ENCODE data around the gene PGLYRP4. TPM values are rescaled to one million over a fixed set of nuclear protein-coding genes. Genes with fewer than 3 reads are reported as not detected.

PGLYRP4 gene
- total and polyA plus RNA-seq, 12 donors, result not detected

GRCh38 chr1:153365696-153366095, 17.1 kb upstream of the PGLYRP4 start:
- Histone ChIP-seq H3K27me3 (peaks cover 0 to 3% (median 0%) of the 10 kb centered on the region in 7 donors), H3K4me3 (no peak overlapping the region), H3K36me3 (peaks cover 0 to 2% (median 0%) of the 10 kb centered on the region in 9 donors), H3K9me3 (no peaks in the 10 kb centered on the region), H3K4me1 (peaks cover 0 to 73% (median 0%) of the 10 kb centered on the region in 9 donors), H3K27ac (peak overlapping the region in 1 of 10 donors; percentile 68)
- no peak for TF ChIP-seq CTCF (IDR thresholded peaks at IDR 0.05)
- intact Hi-C loops (cut with DNase I), result loop anchor here in 1 of 10 donors (5.0 kb wide), 1 partner anchor 222 kb away; no protein-coding TSS in a partner anchor
- DNase-seq (no peak), ATAC-seq (no peak)
- 63 to 73% methylated on average over 8 of the region's 8 CpGs for WGBS, 2 donors

- ATAC-seq, result no peak
- Histone ChIP-seq H3K27me3 (peaks cover 0 to 3% (median 0%) of the 10 kb centered on the region in 7 donors), H3K4me1 (peaks cover 0 to 78% (median 4%) of the 10 kb centered on the region in 9 donors), H3K36me3 (peaks cover 0 to 5% (median 0%) of the 10 kb centered on the region in 9 donors), H3K4me3 (no peak overlapping the region), H3K27ac (peak overlapping the region in 1 of 10 donors; percentile 68), H3K9me3 (no peaks in the 10 kb centered on the region)
- 81 to 82% methylated on average over 12 of the region's 12 CpGs for WGBS, 2 donors
- DNase-seq, result no peak
- TF ChIP-seq CTCF (IDR thresholded peaks at IDR 0.05), result no peak
- intact Hi-C loops (cut with DNase I), result loop anchor here in 2 of 10 donors (5.0 kb wide), 2 partner anchors 117 to 222 kb away; no protein-coding TSS in a partner anchor
Measured at GRCh38 chr1:153364766-153365666, 16.4 kb upstream of the PGLYRP4 start.

- Histone ChIP-seq H3K4me1 (peaks cover 0 to 78% (median 6%) of the 10 kb centered on the region in 9 donors), H3K9me3 (no peaks in the 10 kb centered on the region), H3K36me3 (peaks cover 0 to 5% (median 0%) of the 10 kb centered on the region in 9 donors), H3K4me3 (no peak overlapping the region), H3K27me3 (peaks cover 0 to 3% (median 0%) of the 10 kb centered on the region in 7 donors), H3K27ac (peak overlapping the region in 1 of 10 donors; percentile 68)
- no peak for TF ChIP-seq CTCF (IDR thresholded peaks at IDR 0.05)
- intact Hi-C loops (cut with DNase I), result loop anchor here in 1 of 10 donors (5.0 kb wide), 1 partner anchor 118 kb away; no protein-coding TSS in a partner anchor
- no peak for DNase-seq
- no peak for ATAC-seq
Measured at GRCh38 chr1:153364156-153364555, 15.5 kb upstream of the PGLYRP4 start.

- no peak for ATAC-seq
Measured at GRCh38 chr1:153363641-153364040, 15.0 kb upstream of the PGLYRP4 start.

More at GRCh38 chr1:153363641-153364040, 15.0 kb upstream of the PGLYRP4 start:
- intact Hi-C loops (cut with DNase I), result loop anchor here in 1 of 10 donors (5.0 kb wide), 1 partner anchor 119 kb away; no protein-coding TSS in a partner anchor
- DNase-seq, result no peak
- H3K9me3 ChIP-seq, result no peaks in the 10 kb centered on the region
- H3K27ac ChIP-seq, result no peak overlapping the region
- H3K36me3 ChIP-seq, result peaks cover 0 to 5% (median 0%) of the 10 kb centered on the region in 9 donors
- peaks cover 0 to 73% (median 6%) of the 10 kb centered on the region in 9 donors for H3K4me1 ChIP-seq
- no peak for TF ChIP-seq CTCF (IDR thresholded peaks at IDR 0.05)
- 74 to 81% methylated on average over 3 of the region's 3 CpGs for WGBS, 2 donors
- H3K27me3 ChIP-seq, result peaks cover 0 to 3% (median 0%) of the 10 kb centered on the region in 7 donors
- no peak overlapping the region for H3K4me3 ChIP-seq

Data from heart right ventricle (tissue), 16 donors.